GM19463 (cell line): ENCODE data around the gene ZNF681.
"Not testable (repeated sequence)": the region's sequence is repeated elsewhere in the genome, so short reads cannot be mapped to it uniquely, and the experiment has no call there.

ENCODE experiments used
- ATAC-seq: cut with Tn5 transposase; IDR thresholded peaks from one replicate; pipeline ENCODE4 v1.9.1; 2021; ENCODE audit warnings: mild to moderate bottlenecking, moderate library complexity; ENCODE audit not compliant: unreplicated experiment

The ZNF681 gene

GRCh38 chr19:23774524-23774971 lies 15.9 kb upstream of the ZNF681 start:
- no peak for ATAC-seq

- no peak for ATAC-seq
These were observed 15.4 kb upstream of the ZNF681 start for GRCh38 chr19:23774106-23774505.

GRCh38 chr19:23772675-23773063 lies 14.0 kb upstream of the ZNF681 start:
- no peak for ATAC-seq

GRCh38 chr19:23771761-23772674 lies 13.3 kb upstream of the ZNF681 start:
- no peak for ATAC-seq

GRCh38 chr19:23771316-23771715 lies 12.6 kb upstream of the ZNF681 start:
- no peak for ATAC-seq

GRCh38 chr19:23770672-23771250 lies 12.1 kb upstream of the ZNF681 start:
- no peak for ATAC-seq

- no peak for ATAC-seq
These were observed 11.2 kb upstream of the ZNF681 start for GRCh38 chr19:23769691-23770468.

- no peak for ATAC-seq
These were observed 8.3 kb upstream of the ZNF681 start for GRCh38 chr19:23766951-23767350.

- no peak for ATAC-seq
These were observed 6.1 kb upstream of the ZNF681 start for GRCh38 chr19:23764781-23765180.

- ATAC-seq = peak; percentile 69
These were observed 4.4 kb upstream of the ZNF681 start for GRCh38 chr19:23762884-23763711.

GRCh38 chr19:23762548-23762883 lies 3.8 kb upstream of the ZNF681 start:
- no peak for ATAC-seq

GRCh38 chr19:23760326-23760725 lies 1.6 kb upstream of the ZNF681 start:
- not testable (repeated sequence) for ATAC-seq

- ATAC-seq = not testable (repeated sequence)
These were observed 15.0 kb downstream of the ZNF681 start for GRCh38 chr19:23743633-23744232.

GRCh38 chr19:23730729-23731465 lies 27.8 kb downstream of the ZNF681 start:
- not testable (repeated sequence) for ATAC-seq

GRCh38 chr19:23724161-23724560 lies 34.5 kb downstream of the ZNF681 start:
- not testable (repeated sequence) for ATAC-seq

GRCh38 chr19:23718802-23719201 lies 39.9 kb downstream of the ZNF681 start:
- no peak for ATAC-seq

- no peak for ATAC-seq
These were observed 41.9 kb downstream of the ZNF681 start for GRCh38 chr19:23716792-23717191.

- ATAC-seq = no peak
These were observed 49.3 kb downstream of the ZNF681 start for GRCh38 chr19:23709347-23709746.

GRCh38 chr19:23706657-23707056 lies 52.0 kb downstream of the ZNF681 start:
- ATAC-seq = no peak

GRCh38 chr19:23699521-23699860 lies 59.2 kb downstream of the ZNF681 start:
- no peak for ATAC-seq
